Measurements from ENCODE around the gene GPR83.

GRCh38 chr11:94423507-94423906, 22.3 kb upstream of the GPR83 start:
- TF ChIP-seq CTCF (conservative IDR thresholded peaks at IDR 0.05) (no peak), ZFX (IDR thresholded peaks at IDR 0.05) (no peak)

Data from C4-2B (cell line).